Sigmoid colon (tissue), 4 donors: ENCODE results near the gene FAM180A.

ENCODE experiments used
- EP300 ChIP-seq, 4 donors: sonication (generic); formaldehyde crosslinking; IDR thresholded peaks; one replicate each; pipeline ENCODE4 v1.6.1; 2017; ENCODE audit warnings: antibody characterized with exemption in 4 of 4
- POLR2A ChIP-seq, 2 donors: fragments of 450-650 bp; IDR thresholded peaks; one replicate each; pipeline ENCODE4 v1.6.1; 2016; ENCODE audit warnings: antibody characterized with exemption in 2 of 2, mild to moderate bottlenecking in 2 of 2, moderate library complexity in 2 of 2
- POLR2AphosphoS5 ChIP-seq, 4 donors: sonication (generic); formaldehyde crosslinking; IDR thresholded peaks; one replicate each; pipeline ENCODE4 v1.6.1; 2017; ENCODE audit warnings: antibody characterized with exemption in 4 of 4
- TF ChIP-seq, protein P1 (sequence below), 4 experiments: fragments of 450-650 bp in 3 of 4; fragments of 200-600 bp in 1 of 4; IDR thresholded peaks; one replicate each; pipeline ENCODE4 v1.5.1; 2016 to 2019; ENCODE audit warnings: antibody characterized with exemption in 4 of 4, mild to moderate bottlenecking in 3 of 4, moderate library complexity in 2 of 4

DNA sequence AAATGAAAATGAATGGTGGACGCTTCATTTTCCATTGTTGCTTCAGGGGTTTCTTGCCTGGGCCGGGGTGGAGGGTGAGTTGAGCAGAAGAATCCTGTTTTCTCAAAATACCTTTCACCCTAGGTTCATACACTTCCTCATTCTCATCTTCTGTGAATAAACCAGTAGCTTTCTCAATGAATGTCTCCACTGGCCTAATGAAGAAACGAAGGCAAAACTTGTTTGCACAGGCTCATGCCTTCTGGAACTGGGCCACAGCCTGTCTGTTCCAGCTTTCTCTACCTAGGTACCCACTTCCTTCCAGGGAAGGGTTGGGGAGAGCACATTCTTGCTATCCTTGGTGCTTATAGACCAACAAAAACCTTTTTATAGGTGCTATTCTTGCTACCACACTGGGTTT lies 65.0 kb downstream of the FAM180A start:
- TF ChIP-seq EP300 (IDR thresholded peaks at IDR 0.05) (no peak), POLR2A (IDR thresholded peaks at IDR 0.05) (no peak), POLR2AphosphoS5 (IDR thresholded peaks at IDR 0.05) (no peak)
- TF ChIP-seq, protein P1, sequence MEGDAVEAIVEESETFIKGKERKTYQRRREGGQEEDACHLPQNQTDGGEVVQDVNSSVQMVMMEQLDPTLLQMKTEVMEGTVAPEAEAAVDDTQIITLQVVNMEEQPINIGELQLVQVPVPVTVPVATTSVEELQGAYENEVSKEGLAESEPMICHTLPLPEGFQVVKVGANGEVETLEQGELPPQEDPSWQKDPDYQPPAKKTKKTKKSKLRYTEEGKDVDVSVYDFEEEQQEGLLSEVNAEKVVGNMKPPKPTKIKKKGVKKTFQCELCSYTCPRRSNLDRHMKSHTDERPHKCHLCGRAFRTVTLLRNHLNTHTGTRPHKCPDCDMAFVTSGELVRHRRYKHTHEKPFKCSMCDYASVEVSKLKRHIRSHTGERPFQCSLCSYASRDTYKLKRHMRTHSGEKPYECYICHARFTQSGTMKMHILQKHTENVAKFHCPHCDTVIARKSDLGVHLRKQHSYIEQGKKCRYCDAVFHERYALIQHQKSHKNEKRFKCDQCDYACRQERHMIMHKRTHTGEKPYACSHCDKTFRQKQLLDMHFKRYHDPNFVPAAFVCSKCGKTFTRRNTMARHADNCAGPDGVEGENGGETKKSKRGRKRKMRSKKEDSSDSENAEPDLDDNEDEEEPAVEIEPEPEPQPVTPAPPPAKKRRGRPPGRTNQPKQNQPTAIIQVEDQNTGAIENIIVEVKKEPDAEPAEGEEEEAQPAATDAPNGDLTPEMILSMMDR (IDR thresholded peaks at IDR 0.05) = no peak
